GM19238 (cell line): ENCODE results near the gene CYP1A2.
"Not testable (repeated sequence)": the region's sequence is repeated elsewhere in the genome, so short reads cannot be mapped to it uniquely, and the experiment has no call there.

Experiments used
- DNase-seq: peaks from one replicate; pipeline ENCODE4 v3.0.0; 2011; ENCODE audit warnings: low spot score; ENCODE audit not compliant: insufficient read length

CYP1A2 gene

GRCh38 chr15:74735305-74735704 is 13.3 kb upstream of the CYP1A2 start:
- no peak for DNase-seq

GRCh38 chr15:74738239-74738638 is 10.4 kb upstream of the CYP1A2 start:
- not testable (repeated sequence) for DNase-seq

DNA sequence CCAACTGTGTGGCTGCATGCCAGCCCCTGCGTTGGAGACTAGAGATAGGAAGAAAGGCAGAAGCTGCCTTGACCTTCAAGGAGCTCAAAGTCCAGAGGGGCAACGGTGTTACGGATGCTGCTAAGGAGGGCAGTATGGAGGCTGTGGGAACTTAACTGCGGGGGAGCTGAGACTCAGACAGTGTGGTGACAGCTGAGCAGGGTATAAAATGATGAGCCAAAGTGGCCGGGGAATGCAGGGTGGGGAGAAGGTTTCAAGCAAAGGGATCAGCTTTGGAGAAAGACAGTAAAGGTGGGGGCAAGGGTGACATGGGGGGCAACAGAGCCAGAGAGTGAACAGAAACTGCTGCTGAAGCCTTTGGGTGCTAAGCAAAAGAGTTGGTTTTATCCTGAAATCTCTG is 6.2 kb upstream of the CYP1A2 start:
- DNase-seq: no peak

- DNase-seq: no peak
Observed at GRCh38 chr15:74746389-74746788, 2.3 kb upstream of the CYP1A2 start.

DNA sequence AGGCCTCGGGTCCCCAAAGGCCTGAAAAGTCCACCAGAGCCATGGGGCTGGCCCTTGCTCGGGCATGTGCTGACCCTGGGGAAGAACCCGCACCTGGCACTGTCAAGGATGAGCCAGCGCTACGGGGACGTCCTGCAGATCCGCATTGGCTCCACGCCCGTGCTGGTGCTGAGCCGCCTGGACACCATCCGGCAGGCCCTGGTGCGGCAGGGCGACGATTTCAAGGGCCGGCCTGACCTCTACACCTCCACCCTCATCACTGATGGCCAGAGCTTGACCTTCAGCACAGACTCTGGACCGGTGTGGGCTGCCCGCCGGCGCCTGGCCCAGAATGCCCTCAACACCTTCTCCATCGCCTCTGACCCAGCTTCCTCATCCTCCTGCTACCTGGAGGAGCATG is 1.2 kb downstream of the CYP1A2 start:
- DNase-seq: no peak

DNA sequence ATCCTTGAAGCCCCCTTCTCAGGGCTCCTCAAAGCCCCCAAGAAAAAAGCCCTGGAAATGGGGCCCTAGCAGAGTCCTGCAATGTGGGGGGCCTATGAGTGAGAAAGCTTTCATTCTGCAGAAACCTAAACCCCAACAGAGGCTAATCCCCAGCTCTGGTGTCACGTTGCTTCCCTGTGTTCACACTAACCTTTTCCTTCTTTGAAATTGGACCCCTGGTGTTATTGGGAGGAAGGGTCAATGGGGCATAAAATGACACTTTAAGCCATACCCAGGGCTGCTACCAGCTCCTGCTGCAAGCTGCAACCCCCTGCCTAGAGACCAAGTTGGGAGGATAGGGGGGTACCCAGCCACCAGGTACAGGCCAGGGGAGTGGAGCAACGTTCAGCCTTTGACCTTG is 2.1 kb downstream of the CYP1A2 start:
- DNase-seq: no peak

- no peak for DNase-seq
Observed at GRCh38 chr15:74752011-74752410, 3.4 kb downstream of the CYP1A2 start.

DNA sequence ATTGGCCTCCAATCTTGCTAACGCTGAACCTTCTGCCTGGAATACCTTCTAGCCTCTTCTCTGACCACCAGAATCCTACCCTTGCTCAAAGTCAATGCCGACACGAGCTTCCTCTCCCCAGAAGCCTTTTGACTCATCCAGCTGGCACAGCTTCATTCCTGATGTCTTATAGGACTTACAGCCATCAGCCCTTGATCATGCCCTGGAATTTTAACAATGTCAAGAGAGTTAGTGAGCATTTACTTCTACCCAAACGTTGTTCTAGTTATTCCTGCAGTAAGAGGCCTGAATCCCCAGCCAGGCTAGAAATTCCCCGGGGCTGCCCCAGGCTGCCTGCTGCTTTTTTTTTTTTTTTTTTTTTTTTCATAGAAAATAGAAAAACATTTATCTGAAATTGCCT is 3.9 kb downstream of the CYP1A2 start:
- no peak for DNase-seq

DNA sequence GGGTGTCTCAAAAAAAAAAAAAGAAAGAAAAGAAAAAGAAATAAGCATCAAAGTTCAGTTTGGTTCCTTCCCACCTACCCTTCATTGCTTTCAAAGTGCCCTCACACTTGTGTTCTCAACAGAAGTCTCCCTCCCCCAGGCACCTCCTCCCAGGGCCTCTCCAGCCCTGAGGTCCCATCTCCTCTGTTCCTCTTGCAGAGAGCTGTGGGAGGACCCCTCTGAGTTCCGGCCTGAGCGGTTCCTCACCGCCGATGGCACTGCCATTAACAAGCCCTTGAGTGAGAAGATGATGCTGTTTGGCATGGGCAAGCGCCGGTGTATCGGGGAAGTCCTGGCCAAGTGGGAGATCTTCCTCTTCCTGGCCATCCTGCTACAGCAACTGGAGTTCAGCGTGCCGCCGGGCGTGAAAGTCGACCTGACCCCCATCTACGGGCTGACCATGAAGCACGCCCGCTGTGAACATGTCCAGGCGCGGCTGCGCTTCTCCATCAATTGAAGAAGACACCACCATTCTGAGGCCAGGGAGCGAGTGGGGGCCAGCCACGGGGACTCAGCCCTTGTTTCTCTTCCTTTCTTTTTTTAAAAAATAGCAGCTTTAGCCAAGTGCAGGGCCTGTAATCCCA is 6.1 kb downstream of the CYP1A2 start:
- no peak for DNase-seq

DNA sequence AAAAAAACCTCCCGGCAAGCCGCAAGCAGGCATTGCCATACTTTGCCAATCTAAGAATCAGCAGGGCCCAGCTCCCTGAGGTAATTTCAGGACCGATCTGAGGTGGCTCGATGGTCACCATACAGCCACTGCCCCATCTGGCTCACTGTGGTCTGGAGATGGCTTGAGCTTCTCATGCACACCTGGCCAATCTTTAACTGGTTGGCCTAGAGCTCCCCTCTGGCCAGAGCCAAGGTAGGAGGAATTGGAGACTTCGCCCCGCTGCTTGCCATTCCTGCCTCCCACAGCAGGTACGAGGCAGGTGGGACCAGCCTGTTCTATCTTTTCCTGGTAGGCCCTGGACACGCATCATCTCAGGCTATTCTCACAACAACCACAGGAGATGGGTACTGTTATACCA is 10.1 kb downstream of the CYP1A2 start:
- no peak for DNase-seq

- no peak for DNase-seq
Observed at GRCh38 chr15:74762791-74763150, 14.1 kb downstream of the CYP1A2 start.

DNA sequence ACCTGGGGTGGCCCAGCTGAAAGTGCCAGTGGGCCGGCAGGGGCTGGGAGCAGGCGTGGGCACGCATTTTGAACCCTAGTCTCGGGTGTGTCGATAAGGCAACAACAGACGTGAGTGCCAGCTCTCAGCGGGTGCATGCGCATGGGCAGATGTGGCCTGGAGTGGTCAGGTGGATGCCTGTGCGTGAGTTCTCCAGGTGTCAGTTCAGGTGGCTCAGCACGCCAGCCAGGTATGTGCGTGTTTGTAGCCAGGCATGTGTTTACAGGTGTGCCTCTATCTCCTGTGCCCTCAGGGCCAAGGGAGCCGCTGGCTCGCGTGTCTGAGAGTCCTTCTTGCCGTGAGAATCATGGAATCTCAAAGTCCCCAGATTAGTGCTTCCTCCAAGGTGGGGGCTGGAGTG is 14.8 kb downstream of the CYP1A2 start:
- DNase-seq: no peak

DNA sequence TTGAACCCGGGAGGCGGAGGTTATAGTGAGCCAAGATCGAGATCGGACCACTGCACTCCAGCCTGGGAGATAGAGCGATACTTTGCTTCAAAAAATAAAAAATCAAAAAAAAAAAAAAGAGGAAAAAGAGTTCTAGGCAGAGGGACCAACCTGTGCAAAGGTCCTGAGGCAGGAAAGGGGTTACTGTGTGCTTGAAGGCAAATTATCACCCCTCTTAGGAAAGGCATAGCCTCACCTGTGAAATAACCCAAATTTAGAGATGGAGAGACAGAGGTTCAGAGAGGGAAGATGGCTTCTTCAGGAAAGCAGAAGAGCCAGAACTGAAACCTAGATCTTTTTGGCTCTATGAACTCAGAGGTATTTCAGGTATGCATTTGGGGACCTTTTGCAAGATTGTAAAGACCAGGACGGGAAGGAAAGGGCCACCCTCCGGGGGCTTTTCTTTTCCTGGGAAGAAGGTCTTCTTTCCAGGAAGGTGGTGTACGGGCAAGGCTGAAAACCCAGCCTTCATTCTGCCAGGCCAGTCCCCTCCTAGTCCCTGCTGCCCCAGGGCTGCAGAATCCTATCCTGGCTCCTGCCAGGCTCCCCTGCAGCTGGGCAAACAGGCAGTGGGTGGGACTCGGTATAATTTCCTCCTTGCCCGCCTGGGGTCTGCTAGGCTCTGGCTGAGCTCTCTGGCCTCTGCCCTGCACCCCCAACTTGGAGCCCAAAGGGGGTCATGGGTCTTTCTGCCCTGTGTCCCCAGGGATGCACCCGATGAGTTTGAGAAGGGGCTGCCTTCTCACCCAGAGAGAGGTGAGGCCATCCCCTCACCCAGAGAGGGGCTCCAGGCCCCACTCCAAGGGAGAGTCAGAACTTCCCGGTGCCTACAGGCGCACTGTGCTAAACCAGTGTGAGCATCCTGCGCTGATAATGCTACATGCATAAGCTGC is 18.8 kb downstream of the CYP1A2 start:
- no peak for DNase-seq

DNA sequence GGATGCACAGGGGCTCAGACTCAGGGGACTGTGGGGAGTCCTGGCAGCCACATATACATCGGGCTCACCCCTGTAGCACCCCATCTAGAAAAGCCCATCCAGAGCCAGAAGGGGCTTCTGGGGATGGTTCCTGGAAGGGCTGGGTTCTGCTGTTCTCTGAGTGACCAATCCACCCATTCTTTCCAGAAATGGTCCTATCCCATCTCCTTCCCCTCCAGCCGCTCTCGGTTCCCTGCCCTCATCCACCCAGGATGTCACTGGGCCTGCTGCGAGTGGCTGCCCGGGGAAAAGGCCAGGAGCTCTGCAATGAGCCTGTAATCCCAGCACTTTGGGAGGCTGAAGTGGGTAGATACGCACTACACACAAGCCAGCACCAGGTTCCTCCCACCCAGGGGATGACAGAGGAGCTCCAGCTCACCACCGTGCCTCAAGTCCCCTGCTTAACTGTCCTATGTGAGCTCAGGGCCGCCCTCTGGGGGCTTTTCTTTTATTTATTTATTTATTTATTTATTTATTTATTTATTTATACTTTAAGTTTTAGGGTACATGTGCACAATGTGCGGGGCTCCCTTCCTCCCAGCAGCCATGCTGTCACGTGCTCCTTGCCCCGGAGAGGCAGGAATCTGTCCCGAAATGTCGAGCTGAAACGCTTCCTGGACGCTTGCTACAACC is 19.6 kb downstream of the CYP1A2 start:
- no peak for DNase-seq

DNA sequence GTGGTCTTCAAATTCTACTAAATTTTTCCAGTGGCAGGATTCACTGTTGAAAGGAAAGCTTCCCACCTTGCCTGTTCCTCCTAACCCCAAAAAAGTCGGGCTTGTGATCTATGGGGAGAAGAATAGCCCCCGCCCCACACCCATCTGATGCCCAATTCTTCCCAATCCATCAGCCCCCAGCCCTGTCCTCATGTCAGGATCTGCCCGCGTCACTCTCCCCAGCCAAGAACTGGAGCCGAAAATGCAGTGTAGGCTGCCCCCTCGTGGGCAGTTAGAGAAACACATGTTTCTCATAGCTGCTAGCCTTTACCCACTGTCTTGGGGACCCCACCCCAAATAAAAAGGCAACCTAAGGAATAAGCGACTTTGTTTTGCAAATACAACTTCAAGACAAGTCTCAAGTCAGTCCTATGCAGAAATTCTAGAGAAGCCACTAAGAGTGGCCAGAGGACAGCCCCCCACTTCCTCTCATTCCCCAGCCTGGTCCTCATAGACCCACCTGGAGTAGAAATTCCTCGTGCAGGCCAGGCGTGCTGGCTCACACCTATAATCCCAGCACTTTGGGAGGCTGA is 20.2 kb downstream of the CYP1A2 start:
- peak; percentile 68 for DNase-seq

DNA sequence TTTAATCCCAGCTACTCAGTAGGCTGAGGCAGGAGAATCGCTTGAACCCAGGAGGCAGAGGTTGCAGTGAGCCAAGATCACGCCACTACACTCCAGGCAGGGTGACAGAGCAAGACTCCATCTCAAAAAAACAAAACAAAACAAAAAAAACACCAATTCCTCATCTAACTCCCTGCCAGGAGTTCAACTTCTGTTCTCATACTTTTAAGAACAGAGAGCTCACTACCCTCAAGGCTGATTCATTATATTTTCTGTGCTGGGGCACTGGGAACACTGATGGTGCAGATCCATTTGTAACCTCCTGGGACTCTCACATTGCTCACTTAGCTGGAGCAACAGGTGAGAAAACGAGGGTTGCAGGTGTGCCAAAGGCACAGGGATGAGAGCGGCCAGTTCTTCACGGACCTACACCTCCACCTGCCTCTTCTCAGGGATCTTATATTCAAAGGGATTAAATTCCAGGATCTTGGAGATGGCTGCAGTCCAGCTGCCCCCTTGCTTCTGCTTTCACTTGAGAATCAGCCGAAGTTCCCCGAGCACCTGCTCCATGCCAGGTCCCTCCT is 20.9 kb downstream of the CYP1A2 start:
- DNase-seq: no peak

DNA sequence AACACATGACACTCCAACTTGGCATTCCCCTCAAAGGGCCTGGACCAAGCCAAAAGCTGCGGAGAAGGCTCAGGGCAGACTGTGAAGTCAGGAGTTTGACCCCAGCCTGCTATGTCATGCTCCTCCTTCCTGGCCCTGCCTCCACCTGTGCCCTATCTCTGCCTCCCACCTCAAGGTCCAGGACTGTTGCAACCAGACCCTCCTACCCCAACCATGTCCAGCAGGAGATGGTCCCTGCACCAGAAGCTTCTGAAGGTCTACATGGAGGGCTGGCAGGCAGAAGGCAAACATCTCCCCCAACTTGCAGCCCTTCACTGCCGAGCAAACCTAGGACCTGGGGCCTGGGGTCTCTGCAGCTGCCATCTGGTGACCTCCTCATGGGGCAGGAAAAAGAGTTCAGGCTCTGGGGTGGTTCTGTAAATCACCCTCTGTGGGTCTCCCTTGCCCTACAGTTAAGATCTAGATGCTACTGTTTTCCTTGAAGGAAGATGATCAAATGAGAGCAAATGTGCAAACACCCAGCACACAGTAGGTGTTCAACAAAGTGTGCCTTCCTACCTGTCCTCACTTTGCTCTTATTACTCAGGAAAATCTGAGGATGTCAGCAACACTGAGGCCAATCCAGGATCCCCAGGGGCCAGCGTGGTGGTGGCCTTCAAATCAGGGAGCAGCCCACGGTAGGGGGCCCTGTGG is 21.7 kb downstream of the CYP1A2 start:
- no peak for DNase-seq

GRCh38 chr15:74773329-74773728 is 24.7 kb downstream of the CYP1A2 start:
- no peak for DNase-seq

DNA sequence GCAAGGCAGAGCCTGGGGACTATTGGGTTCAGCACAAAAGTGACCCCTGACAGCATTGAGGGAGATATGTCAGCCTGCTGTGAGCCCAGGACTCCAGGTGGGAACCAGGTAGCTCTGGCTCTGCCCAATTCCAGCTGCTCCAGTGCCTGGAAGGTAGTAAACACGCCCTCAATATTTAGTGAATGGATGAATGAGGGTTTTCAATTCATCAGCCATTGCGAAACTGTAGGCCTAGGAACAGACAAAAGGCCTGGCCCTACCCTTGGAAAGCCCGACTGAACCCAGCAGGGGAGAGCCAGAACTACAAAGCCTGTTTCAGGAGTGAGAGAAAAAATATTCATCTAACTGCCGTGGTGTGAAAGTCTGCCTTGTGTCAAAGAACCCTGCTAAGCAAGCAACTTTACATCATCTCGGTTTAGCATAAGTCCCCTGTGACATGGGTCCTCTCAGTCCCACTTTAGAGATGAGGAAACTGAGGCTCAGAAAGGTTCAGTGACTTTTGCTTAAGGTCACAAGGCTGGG is 25.1 kb downstream of the CYP1A2 start:
- DNase-seq: no peak

DNA sequence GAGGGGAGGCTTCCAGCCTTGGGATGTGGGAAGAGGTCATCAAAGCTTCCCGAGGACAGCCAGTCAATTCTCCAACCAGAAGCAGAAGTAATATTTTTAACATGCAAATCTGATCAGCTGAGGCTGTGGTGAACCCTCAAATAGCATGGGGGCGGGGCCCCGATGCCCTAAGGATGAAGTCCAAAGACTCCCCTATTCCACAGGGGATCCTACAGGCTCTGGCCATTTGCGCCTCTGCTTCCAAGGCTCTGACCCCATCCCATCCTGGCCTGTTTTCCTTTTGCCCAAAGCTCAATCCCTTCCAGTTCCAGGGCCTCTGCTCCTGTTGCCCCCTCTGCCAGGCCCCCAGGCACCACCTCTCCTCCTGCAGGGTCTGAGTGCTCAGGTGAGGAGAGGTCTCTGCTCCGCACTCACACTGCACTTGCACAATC is 26.5 kb downstream of the CYP1A2 start:
- no peak for DNase-seq

DNA sequence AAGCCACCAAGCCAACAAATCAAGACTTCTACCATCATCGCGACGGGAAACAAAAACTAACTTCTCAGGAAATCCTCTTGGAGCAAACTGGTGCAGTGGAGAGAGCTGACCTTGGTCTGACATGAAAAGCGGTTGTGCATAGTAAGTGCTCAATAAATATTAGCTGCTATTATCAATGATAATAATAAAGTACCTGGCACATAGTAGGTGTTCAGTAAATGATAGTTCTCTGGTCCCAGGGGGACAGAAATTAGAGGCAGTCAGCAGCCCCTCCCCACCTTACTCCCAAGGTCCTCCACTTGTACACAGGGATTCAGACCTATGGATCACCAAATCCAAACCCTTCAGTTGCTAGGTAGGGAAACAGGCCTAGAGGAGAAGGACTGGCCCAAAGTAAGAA is 27.2 kb downstream of the CYP1A2 start:
- no peak for DNase-seq
